ENCODE results near the gene PTCH2.
"Not testable (repeated sequence)": the region's sequence is repeated elsewhere in the genome, so short reads cannot be mapped to it uniquely, and the experiment has no call there.

The PTCH2 gene

DNA sequence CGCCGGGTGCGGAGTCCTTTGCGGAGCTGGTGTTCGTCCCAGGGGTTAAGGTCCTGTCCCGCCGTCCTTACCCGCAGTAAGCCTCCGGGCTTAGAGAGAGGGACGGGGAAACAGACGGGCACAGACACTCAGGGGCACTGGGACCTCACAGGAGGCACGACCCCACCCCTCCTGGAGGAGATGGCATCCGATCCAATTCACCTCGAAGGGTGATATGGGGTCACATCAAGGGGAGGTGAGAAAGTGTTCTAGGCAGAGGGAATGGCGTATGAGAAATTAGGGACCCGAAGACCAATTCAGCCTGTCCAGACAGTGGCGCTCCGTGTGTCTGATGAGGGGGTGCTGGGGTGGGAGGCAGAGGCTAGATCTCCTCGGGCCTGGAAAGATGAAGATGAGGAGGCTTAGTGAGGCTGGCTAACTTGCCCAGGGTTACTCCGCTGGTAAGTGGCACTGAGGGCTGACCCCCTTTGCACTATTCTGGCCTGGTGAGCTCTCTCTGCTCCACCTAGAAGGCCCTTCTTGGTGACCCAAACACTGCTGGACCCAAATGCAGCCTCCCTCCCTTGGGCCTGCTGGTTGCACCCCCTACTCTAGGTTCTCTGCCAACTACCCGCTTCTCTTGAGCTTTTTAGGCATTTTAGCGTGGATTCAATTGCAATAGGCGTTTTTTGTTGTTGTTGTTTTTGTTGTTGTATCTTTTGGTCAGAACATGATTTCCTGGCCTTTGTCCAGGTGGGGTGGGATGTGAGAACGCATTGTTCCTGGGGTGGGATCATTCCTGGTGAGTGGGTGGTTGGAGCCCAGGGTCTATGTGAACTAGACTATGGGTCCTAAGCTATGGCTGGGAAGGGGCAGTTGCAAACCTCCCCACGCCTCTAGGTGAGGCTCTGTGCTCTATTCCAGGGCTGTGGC is 22.5 kb downstream of the PTCH2 start:
- peak overlapping the region; percentile 42 for H3K4me3 ChIP-seq (ENCODE audit: control insufficient read depth, low read depth, low read length)
- TF ChIP-seq CTCF (conservative IDR thresholded peaks at IDR 0.05; ENCODE audit: control insufficient read depth, insufficient read depth, low read depth, low read length) = no peak

GRCh38 chr1:44819608-44820327 is 23.3 kb downstream of the PTCH2 start:
- H3K4me3 ChIP-seq (ENCODE audit: control insufficient read depth, low read depth, low read length) = peak overlapping the region; percentile 42
- DNase-seq (ENCODE audit: low read depth) = peak; percentile 95
- no peak for TF ChIP-seq CTCF (conservative IDR thresholded peaks at IDR 0.05; ENCODE audit: control insufficient read depth, insufficient read depth, low read depth, low read length)

More for the DNA sequence above, 22.5 kb downstream of the PTCH2 start:
- no peak for DNase-seq (ENCODE audit: low read depth)

DNA sequence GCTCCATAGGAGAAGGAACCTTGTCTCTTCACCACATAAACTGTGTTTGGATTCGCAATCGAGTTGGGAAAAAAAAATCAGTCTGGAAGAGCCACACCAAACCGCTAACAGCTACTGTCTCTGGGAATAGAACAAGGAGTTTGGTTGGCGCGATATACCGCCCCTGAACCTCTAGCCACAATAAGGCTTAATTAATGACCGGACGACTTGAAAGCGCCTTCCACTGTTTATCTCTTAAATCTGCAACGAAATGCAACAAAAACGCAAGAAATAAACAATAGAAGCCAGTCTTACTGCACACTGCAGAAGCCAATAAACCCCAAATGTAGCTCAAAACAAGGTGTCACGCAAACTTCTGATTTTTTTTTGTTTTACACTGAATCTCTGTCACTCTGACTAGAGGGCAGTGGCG is 23.9 kb downstream of the PTCH2 start:
- TF ChIP-seq CTCF (conservative IDR thresholded peaks at IDR 0.05; ENCODE audit: control insufficient read depth, insufficient read depth, low read depth, low read length) = no peak
- H3K4me3 ChIP-seq (ENCODE audit: control insufficient read depth, low read depth, low read length) = peak overlapping the region; percentile 27
- DNase-seq (ENCODE audit: low read depth) = no peak

- no peak for DNase-seq (ENCODE audit: low read depth)
- TF ChIP-seq CTCF (conservative IDR thresholded peaks at IDR 0.05; ENCODE audit: control insufficient read depth, insufficient read depth, low read depth, low read length) = no peak
- H3K4me3 ChIP-seq (ENCODE audit: control insufficient read depth, low read depth, low read length) = no peak overlapping the region
Measured at GRCh38 chr1:44817771-44818495, 25.1 kb downstream of the PTCH2 start.

- no peak for DNase-seq (ENCODE audit: low read depth)
- TF ChIP-seq CTCF (conservative IDR thresholded peaks at IDR 0.05; ENCODE audit: control insufficient read depth, insufficient read depth, low read depth, low read length) = no peak
- H3K4me3 ChIP-seq (ENCODE audit: control insufficient read depth, low read depth, low read length) = no peak overlapping the region
Measured at GRCh38 chr1:44817307-44817706, 25.7 kb downstream of the PTCH2 start.

- not testable (repeated sequence) for H3K4me3 ChIP-seq (ENCODE audit: control insufficient read depth, low read depth, low read length); DNase-seq (ENCODE audit: low read depth)
Measured at GRCh38 chr1:44815926-44816325, 27.1 kb downstream of the PTCH2 start.

All from fibroblast of mammary gland (primary cell).